ENCODE results near the gene CEP170B. TPM values are rescaled to one million over a fixed set of nuclear protein-coding genes. Genes with fewer than 3 reads are reported as not detected.
"Not testable (repeated sequence)": the region's sequence is repeated elsewhere in the genome, so short reads cannot be mapped to it uniquely, and the experiment has no call there.

The CEP170B gene
- total RNA-seq, 1 donor from 2014 or later: 30.3 TPM

DNA sequence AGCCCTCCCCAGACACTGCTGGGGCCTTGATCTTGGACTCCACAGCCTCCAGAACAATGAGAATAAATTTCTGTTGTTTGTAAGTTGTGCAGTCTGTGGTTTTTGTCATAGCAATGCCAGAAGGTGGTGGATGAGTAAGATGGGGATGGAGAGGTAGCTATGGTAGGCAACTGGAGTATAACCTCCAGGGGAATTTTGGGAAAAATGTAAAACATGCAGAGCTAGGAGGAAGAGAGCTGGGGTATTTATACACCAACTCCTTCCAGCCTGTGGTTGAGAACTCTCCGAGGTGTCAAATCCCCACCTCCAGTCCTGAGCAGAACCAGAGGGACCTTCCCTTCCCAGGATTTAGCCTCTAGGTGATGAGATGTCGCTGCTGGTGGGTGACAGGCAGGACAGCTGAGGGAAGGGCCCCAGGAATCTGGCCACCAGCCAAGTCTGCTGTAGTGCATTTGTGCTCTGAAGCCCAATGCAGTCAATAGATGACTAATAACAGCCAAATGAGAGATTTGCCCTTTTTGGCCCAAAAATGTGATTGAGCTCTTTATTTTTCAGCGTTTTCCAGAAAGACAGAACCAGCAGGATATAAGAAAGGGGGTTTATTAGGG, 19.1 kb upstream of the CEP170B start:
- ATAC-seq (no peak), DNase-seq (peak; percentile 12)
- no peaks in the 10 kb centered on the region for H3K36me3 ChIP-seq
- H3K4me1 ChIP-seq: peaks cover 13% of the 10 kb centered on the region
- H3K27me3 ChIP-seq: peaks cover 41% of the 10 kb centered on the region
- TF ChIP-seq, protein P1, sequence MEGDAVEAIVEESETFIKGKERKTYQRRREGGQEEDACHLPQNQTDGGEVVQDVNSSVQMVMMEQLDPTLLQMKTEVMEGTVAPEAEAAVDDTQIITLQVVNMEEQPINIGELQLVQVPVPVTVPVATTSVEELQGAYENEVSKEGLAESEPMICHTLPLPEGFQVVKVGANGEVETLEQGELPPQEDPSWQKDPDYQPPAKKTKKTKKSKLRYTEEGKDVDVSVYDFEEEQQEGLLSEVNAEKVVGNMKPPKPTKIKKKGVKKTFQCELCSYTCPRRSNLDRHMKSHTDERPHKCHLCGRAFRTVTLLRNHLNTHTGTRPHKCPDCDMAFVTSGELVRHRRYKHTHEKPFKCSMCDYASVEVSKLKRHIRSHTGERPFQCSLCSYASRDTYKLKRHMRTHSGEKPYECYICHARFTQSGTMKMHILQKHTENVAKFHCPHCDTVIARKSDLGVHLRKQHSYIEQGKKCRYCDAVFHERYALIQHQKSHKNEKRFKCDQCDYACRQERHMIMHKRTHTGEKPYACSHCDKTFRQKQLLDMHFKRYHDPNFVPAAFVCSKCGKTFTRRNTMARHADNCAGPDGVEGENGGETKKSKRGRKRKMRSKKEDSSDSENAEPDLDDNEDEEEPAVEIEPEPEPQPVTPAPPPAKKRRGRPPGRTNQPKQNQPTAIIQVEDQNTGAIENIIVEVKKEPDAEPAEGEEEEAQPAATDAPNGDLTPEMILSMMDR (IDR thresholded peaks at IDR 0.05): no peak
- H3K27ac ChIP-seq: no peak overlapping the region
- H3K4me3 ChIP-seq: no peak overlapping the region
- no peaks in the 10 kb centered on the region for H3K9me3 ChIP-seq
- intact Hi-C loops (cut with DNase I): no loop called here

DNA sequence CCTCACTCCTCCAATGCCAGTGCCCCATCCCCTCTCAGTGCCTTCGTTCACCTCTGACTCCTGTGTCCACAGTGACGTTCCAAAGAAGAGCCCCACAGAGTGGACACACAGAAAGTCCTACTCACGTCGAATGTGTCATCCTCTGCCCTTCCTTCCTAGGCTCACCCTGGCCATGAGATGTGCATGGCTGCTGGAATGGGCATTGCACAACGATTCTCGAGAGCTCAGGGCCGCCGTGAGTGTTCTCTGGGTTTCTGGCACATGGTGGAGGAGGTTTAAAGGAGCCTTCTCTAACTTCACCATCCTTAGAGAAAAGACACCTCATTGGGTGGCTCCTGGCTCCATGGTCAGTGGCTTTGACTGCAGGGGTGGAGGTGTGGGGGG, 12.8 kb upstream of the CEP170B start:
- Histone ChIP-seq H3K4me1 (no peaks in the 10 kb centered on the region), H3K9me3 (no peaks in the 10 kb centered on the region), H3K36me3 (no peaks in the 10 kb centered on the region), H3K27ac (no peak overlapping the region), H3K4me3 (no peak overlapping the region), H3K27me3 (no peaks in the 10 kb centered on the region)
- intact Hi-C loops (cut with DNase I): no loop called here
- peak; percentile 35 for ATAC-seq
- peak; percentile 58 for DNase-seq
- TF ChIP-seq, protein P1 (IDR thresholded peaks at IDR 0.05): no peak

DNA sequence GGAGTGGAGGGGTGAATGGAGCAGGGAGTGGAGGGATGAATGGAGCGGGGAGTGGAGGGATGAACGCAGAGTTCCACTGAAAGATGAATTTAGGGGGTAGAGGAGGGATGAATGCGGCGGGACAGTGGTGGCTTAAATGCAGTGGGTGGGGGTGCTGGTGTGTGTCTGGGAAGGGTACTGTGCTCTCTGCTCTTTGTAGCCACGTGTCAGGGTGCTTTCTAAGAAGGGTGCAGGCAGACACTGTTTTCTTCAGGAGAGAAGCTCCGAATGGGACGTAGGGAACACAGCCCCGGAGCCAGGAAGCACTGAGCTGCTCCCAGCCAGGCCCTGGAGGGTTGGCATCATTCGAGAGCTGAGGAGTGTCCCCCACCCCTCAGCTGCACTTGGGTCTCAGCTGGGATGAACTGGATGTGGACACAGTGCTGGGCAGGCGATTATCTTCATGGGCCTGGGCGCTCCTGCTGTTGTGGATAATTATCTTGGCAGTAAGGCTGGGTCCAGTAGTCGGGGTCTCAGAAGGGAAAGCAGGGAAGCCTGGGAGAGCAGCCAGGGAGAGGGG, 9.5 kb upstream of the CEP170B start:
- DNase-seq (peak; percentile 52), ATAC-seq (peak; percentile 6)
- no peaks in the 10 kb centered on the region for H3K9me3 ChIP-seq
- H3K27ac ChIP-seq: no peak overlapping the region
- TF ChIP-seq, protein P1 (IDR thresholded peaks at IDR 0.05): no peak
- H3K36me3 ChIP-seq: no peaks in the 10 kb centered on the region
- intact Hi-C loops (cut with DNase I): no loop called here
- no peaks in the 10 kb centered on the region for H3K27me3 ChIP-seq
- no peaks in the 10 kb centered on the region for H3K4me1 ChIP-seq
- no peak overlapping the region for H3K4me3 ChIP-seq

DNA sequence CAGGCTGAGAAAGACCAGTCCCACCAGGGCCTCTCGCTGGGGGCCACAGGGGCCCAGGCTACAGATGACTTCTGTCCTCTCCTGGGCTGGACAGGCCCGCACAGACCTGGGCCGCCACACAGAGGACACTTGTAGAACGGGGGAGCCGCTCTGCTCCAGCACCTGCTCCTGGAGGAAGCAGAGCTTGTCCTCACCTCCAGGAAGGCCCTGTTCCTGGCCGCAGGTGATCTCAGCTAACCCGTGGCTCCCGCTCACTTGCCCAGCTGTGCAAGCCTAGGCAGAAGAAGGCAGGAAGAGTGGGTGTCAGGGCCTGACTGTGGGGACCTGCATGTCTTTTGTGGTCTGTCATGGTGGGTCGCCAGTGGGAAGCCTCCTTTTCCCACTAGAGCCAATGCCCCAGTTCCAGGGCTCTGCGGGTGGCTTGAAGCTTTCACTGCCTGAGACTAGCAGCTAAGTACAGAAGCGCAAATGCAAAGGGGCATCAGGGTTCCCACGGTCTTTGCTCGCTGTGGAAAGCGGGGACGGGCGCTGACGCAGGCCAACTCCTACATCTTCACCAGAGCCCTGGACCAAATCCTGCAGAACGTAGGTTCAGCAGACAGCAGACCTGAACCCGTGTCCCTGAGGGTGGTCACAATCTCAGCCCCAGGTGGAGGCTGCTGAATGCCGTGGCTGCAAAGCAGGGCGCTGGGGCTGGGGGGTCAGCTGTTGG, 8.8 kb upstream of the CEP170B start:
- Histone ChIP-seq H3K4me1 (no peaks in the 10 kb centered on the region), H3K9me3 (no peaks in the 10 kb centered on the region), H3K36me3 (no peaks in the 10 kb centered on the region), H3K27me3 (no peaks in the 10 kb centered on the region), H3K27ac (no peak overlapping the region), H3K4me3 (no peak overlapping the region)
- intact Hi-C loops (cut with DNase I): no loop called here
- TF ChIP-seq, protein P1 (IDR thresholded peaks at IDR 0.05): no peak
- ATAC-seq (peak; percentile 32), DNase-seq (peak; percentile 58)

DNA sequence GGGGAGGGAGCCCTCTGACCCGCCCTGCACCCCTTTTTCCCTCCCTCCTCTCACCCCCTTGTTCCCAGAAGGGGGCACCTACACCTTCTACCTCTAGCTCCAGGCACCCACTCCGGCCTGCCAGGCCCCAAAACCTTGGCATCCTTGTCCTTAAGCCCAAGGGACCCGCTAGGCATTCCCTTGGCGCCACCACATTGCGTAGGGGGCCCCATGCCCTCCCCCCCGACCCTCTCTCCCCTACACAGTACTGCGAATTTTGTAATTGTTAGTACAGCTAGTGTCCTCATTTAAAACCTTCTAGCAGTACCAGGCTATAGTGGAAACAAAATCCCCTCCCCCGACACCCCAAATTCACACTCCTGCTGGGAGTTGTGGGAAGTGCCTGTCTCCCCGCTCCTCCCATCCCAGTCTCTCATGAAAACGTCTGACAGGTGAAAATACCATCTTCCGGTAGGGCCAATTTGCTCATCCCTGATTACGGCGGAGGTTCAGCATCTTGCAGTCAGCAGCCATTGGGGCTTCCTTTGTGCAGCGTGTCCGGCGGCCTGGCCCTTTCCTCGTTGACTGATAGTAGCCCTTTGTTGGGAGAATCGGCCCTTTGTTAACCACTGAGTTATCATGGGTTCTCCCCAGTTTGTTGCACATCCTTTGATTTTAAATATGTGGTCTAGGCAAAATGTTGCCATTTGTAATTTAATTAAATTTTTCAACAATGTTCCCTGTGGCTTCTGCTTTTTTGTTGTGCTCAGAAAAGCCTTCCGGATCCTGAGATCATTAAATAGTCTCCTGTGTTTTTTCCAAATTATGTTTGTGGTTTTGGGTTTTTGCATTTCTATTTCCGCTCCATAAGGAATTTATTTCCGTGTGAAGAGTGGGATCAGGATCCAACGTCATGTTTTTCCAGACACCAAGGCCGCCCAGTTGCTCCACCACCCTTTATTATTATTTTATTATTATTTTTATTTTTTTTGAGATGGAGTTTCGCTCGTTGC, 7.9 kb upstream of the CEP170B start:
- H3K36me3 ChIP-seq: no peaks in the 10 kb centered on the region
- H3K27me3 ChIP-seq: no peaks in the 10 kb centered on the region
- H3K4me3 ChIP-seq: no peak overlapping the region
- H3K4me1 ChIP-seq: no peaks in the 10 kb centered on the region
- intact Hi-C loops (cut with DNase I): no loop called here
- TF ChIP-seq, protein P1 (IDR thresholded peaks at IDR 0.05): no peak
- H3K9me3 ChIP-seq: no peaks in the 10 kb centered on the region
- no peak overlapping the region for H3K27ac ChIP-seq
- no peak for ATAC-seq
- peak; percentile 17 for DNase-seq

DNA sequence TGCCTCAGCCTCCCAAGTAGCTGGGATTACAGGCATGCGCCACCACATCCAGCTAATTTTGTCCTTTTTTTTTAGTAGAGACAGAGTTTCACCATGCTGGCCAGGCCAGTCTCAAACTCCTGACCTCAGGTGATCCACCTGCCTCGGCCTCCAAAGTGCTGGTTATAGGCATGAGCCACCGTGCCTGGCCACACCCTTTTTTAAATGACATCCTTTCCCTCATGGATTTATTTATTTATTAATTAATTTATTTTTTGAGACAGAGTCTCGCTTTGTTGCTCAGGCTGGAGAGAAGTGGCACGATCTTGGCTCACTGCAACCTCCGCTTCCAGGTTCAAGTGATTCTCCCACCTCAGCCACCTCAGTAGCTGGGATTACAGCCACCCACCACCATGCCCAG, 7.1 kb upstream of the CEP170B start:
- H3K4me3 ChIP-seq; H3K36me3 ChIP-seq; H3K27ac ChIP-seq; H3K9me3 ChIP-seq; H3K4me1 ChIP-seq; DNase-seq; ATAC-seq; intact Hi-C loops (cut with DNase I); H3K27me3 ChIP-seq: not testable (repeated sequence)

Data from upper lobe of right lung (tissue), 1 donor.